AG09319 (cell line): ENCODE data around the gene TNFRSF18.

ENCODE experiments used
- DNase-seq: peaks from one replicate; pipeline ENCODE4 v3.0.0-alpha.2; 2010; ENCODE audit warnings: low read depth; ENCODE audit errors: extremely low read depth
- CTCF ChIP-seq: IDR thresholded peaks from 2 replicates; pipeline ENCODE4 v1.5.1; 2011; ENCODE audit warnings: low read depth, mild to moderate bottlenecking, inconsistent platforms, low read length, moderate library complexity

The TNFRSF18 gene

GRCh38 chr1:1247341-1247913, 41.0 kb upstream of the TNFRSF18 start:
- no peak for TF ChIP-seq CTCF
- DNase-seq = no peak

GRCh38 chr1:1246577-1247340, 40.4 kb upstream of the TNFRSF18 start, which contains the start of gene C1QTNF12:
Gene C1QTNF12, minus strand, starts transcription at chr1:1246722. Its CDS starts 32 bp downstream, at chr1:1246690.
- no peak for DNase-seq
- no peak for TF ChIP-seq CTCF

- no peak for DNase-seq
- no peak for TF ChIP-seq CTCF
Observed at GRCh38 chr1:1245817-1246576, 39.6 kb upstream of the TNFRSF18 start.

- no peak for TF ChIP-seq CTCF
- DNase-seq = no peak
Observed at GRCh38 chr1:1245178-1245816, 38.9 kb upstream of the TNFRSF18 start.

- DNase-seq = no peak
- TF ChIP-seq CTCF = no peak
Observed at GRCh38 chr1:1244192-1244811, 37.9 kb upstream of the TNFRSF18 start.

- TF ChIP-seq CTCF = no peak
- no peak for DNase-seq
Observed at GRCh38 chr1:1243807-1244191, 37.4 kb upstream of the TNFRSF18 start.
